Neural progenitor cell (in vitro differentiated cells): ENCODE results near the gene ESRRA. TPM values are rescaled to one million over a fixed set of nuclear protein-coding genes. Genes with fewer than 3 reads are reported as not detected.
A peak's percentile ranks its signal among the peaks of the same experiment; 100 is the strongest.
"Not testable (repeated sequence)": the region's sequence is repeated elsewhere in the genome, so short reads cannot be mapped to it uniquely, and the experiment has no call there.

Source experiments
- DNase-seq: peaks from one replicate; pipeline ENCODE4 v3.0.0-alpha.2; 2016; ENCODE audit warnings: low spot score
- H2AFZ ChIP-seq: fragments of 200-600 bp; sonication (generic); replicated peaks from 2 replicates; pipeline ENCODE4 v1.6.1; 2016; ENCODE audit warnings: antibody characterized with exemption
- H3F3A ChIP-seq: fragments of 200-600 bp; sonication (generic); 2 replicates; pipeline ENCODE4 v1.6.1; 2016; ENCODE audit warnings: antibody characterized with exemption, low read depth
- H3K27ac ChIP-seq: fragments of 200-600 bp; sonication (generic); 2 replicates; pipeline ENCODE4 v1.5.1; 2016; ENCODE audit warnings: mild to moderate bottlenecking
- H3K27me3 ChIP-seq: fragments of 200-600 bp; sonication (generic); 2 replicates; pipeline ENCODE4 v1.6.1; 2016; ENCODE audit warnings: mild to moderate bottlenecking, moderate library complexity
- H3K36me3 ChIP-seq: fragments of 200-600 bp; sonication (generic); 2 replicates; pipeline ENCODE4 v1.5.1; 2016
- H3K4me1 ChIP-seq: fragments of 200-600 bp; sonication (generic); 2 replicates; pipeline ENCODE4 v1.6.1; 2016; ENCODE audit warnings: mixed run types
- H3K4me2 ChIP-seq: fragments of 200-600 bp; sonication (generic); 2 replicates; pipeline ENCODE4 v1.6.1; 2016
- H3K4me3 ChIP-seq: fragments of 200-600 bp; sonication (generic); 2 replicates; pipeline ENCODE4 v1.5.1; 2016
- H3K79me2 ChIP-seq: fragments of 200-600 bp; sonication (generic); 2 replicates; pipeline ENCODE4 v1.6.1; 2016; ENCODE audit warnings: low read depth
- H3K9ac ChIP-seq: fragments of 200-600 bp; sonication (generic); 2 replicates; pipeline ENCODE4 v1.6.1; 2016
- H3K9me3 ChIP-seq: fragments of 200-600 bp; sonication (generic); 2 replicates; pipeline ENCODE4 v1.5.1; 2016; ENCODE audit warnings: low read depth
- H4K20me1 ChIP-seq: fragments of 200-600 bp; sonication (generic); 2 replicates; pipeline ENCODE4 v1.6.1; 2016; ENCODE audit warnings: low read depth
- H3K27ac Mint-ChIP-seq: 3 replicates; pipeline ENCODE4 v1.8.0; 2021; ENCODE audit warnings: mixed read lengths
- H3K27me3 Mint-ChIP-seq: 2 replicates; pipeline ENCODE4 v1.8.0; 2022; ENCODE audit warnings: low read depth, mild to moderate bottlenecking, inconsistent platforms, moderate library complexity, mixed read lengths; ENCODE audit not compliant: insufficient read depth
- H3K36me3 Mint-ChIP-seq: 3 replicates; pipeline ENCODE4 v1.8.0; 2021; ENCODE audit warnings: mixed read lengths
- H3K4me1 Mint-ChIP-seq: 3 replicates; pipeline ENCODE4 v1.8.0; 2021; ENCODE audit warnings: mixed read lengths
- H3K4me3 Mint-ChIP-seq: 3 replicates; pipeline ENCODE4 v1.8.0; 2021; ENCODE audit warnings: mild to moderate bottlenecking, moderate library complexity, mixed read lengths
- H3K9me3 Mint-ChIP-seq: 3 replicates; pipeline ENCODE4 v1.8.0; 2020; ENCODE audit warnings: mixed read lengths
- CTCF ChIP-seq: fragments of 200-600 bp; sonication (generic); IDR thresholded peaks from 2 replicates; pipeline ENCODE4 v1.5.1; 2017; ENCODE audit warnings: antibody characterized with exemption, mild to moderate bottlenecking
- EZH2 ChIP-seq: fragments of 200-600 bp; sonication (generic); IDR thresholded peaks from 2 replicates; pipeline ENCODE4 v1.6.1; 2017; ENCODE audit warnings: antibody characterized with exemption, mild to moderate bottlenecking, moderate library complexity
- EZH2phosphoT487 ChIP-seq: fragments of 200-600 bp; sonication (generic); IDR thresholded peaks from 2 replicates; pipeline ENCODE4 v1.6.1; 2017; ENCODE audit warnings: antibody characterized with exemption
- total RNA-seq: library from RNA; depleted of rRNA; stranded (reverse); fragments of >200 nt; gene quantifications from 2 replicates; pipeline ENCODE4 v1.2.3, GENCODE V29; 2015; ENCODE audit warnings: low replicate concordance

Gene ESRRA
- total RNA-seq, 1 donor from 2014 or later: 5.5 TPM

- H3K4me3 Mint-ChIP-seq: peak overlapping the region; percentile 95
- Histone ChIP-seq H2AFZ (peak overlapping the region; percentile 55), H3K36me3 (no peaks in the 10 kb centered on the region), H3K9ac (peak overlapping the region; percentile 44), H3K79me2 (peaks cover 18% of the 10 kb centered on the region), H3K27me3 (peaks cover 28% of the 10 kb centered on the region), H3K4me1 (peaks cover 10% of the 10 kb centered on the region), H3K9me3 (no peaks in the 10 kb centered on the region), H3K4me3 (peak overlapping the region; percentile 87), H3K27ac (no peak overlapping the region), H3K4me2 (peak overlapping the region; percentile 95), H4K20me1 (peaks cover 18% of the 10 kb centered on the region), H3F3A (peaks cover 14% of the 10 kb centered on the region)
- H3K27ac Mint-ChIP-seq: peak overlapping the region; percentile 12
- H3K4me1 Mint-ChIP-seq: peaks cover 19% of the 10 kb centered on the region
- DNase-seq: no peak
- H3K9me3 Mint-ChIP-seq: no peaks in the 10 kb centered on the region
- no peak for TF ChIP-seq EZH2phosphoT487
- no peak for TF ChIP-seq EZH2
- no peak for TF ChIP-seq CTCF
- H3K27me3 Mint-ChIP-seq: peaks cover 18% of the 10 kb centered on the region
- no peaks in the 10 kb centered on the region for H3K36me3 Mint-ChIP-seq
Observed at GRCh38 chr11:64306563-64306875, 1.2 kb downstream of the ESRRA start.

GRCh38 chr11:64306876-64307622, 1.7 kb downstream of the ESRRA start:
- peak; percentile 46 for DNase-seq
- no peak overlapping the region for H3K27ac ChIP-seq
- H4K20me1 ChIP-seq: peaks cover 18% of the 10 kb centered on the region
- H3F3A ChIP-seq: peaks cover 14% of the 10 kb centered on the region
- peaks cover 22% of the 10 kb centered on the region for H3K27me3 ChIP-seq
- TF ChIP-seq CTCF: no peak
- TF ChIP-seq EZH2phosphoT487: no peak
- no peak for TF ChIP-seq EZH2
- no peaks in the 10 kb centered on the region for H3K9me3 ChIP-seq
- peaks cover 10% of the 10 kb centered on the region for H3K4me1 ChIP-seq
- peak overlapping the region; percentile 44 for H3K9ac ChIP-seq
- H3K27ac Mint-ChIP-seq: no peak overlapping the region
- no peaks in the 10 kb centered on the region for H3K9me3 Mint-ChIP-seq
- peak overlapping the region; percentile 95 for H3K4me3 Mint-ChIP-seq
- peak overlapping the region; percentile 87 for H3K4me3 ChIP-seq
- no peak overlapping the region for H2AFZ ChIP-seq
- peaks cover 13% of the 10 kb centered on the region for H3K27me3 Mint-ChIP-seq
- H3K36me3 ChIP-seq: no peaks in the 10 kb centered on the region
- H3K4me1 Mint-ChIP-seq: peaks cover 16% of the 10 kb centered on the region
- no peaks in the 10 kb centered on the region for H3K36me3 Mint-ChIP-seq
- H3K4me2 ChIP-seq: peak overlapping the region; percentile 95
- H3K79me2 ChIP-seq: peaks cover 18% of the 10 kb centered on the region

GRCh38 chr11:64307795-64308194, 2.5 kb downstream of the ESRRA start:
- Histone ChIP-seq H3F3A (peaks cover 14% of the 10 kb centered on the region), H3K27me3 (peaks cover 15% of the 10 kb centered on the region), H3K79me2 (peaks cover 18% of the 10 kb centered on the region), H4K20me1 (peaks cover 18% of the 10 kb centered on the region)
- H3K36me3 Mint-ChIP-seq, H3K9me3 Mint-ChIP-seq, H3K4me3 ChIP-seq, H3K27ac ChIP-seq, H3K9ac ChIP-seq, H3K36me3 ChIP-seq, H3K9me3 ChIP-seq, H3K4me2 ChIP-seq, H2AFZ ChIP-seq, DNase-seq, H3K4me1 ChIP-seq: not testable (repeated sequence)
- Mint-ChIP-seq H3K4me1 (peaks cover 16% of the 10 kb centered on the region), H3K4me3 (peak overlapping the region; percentile 71), H3K27ac (peak overlapping the region; percentile 25), H3K27me3 (peaks cover 12% of the 10 kb centered on the region)

- Histone ChIP-seq H3K4me2 (no peak overlapping the region), H3K79me2 (peaks cover 14% of the 10 kb centered on the region), H3K9ac (peak overlapping the region; percentile 8), H3K27ac (no peak overlapping the region), H3K4me3 (no peak overlapping the region), H3K4me1 (peaks cover 7% of the 10 kb centered on the region), H4K20me1 (peaks cover 12% of the 10 kb centered on the region), H3K27me3 (no peaks in the 10 kb centered on the region), H3F3A (peaks cover 27% of the 10 kb centered on the region), H3K36me3 (no peaks in the 10 kb centered on the region), H2AFZ (no peak overlapping the region), H3K9me3 (no peaks in the 10 kb centered on the region)
- Mint-ChIP-seq H3K9me3 (no peaks in the 10 kb centered on the region), H3K27ac (peak overlapping the region; percentile 44), H3K4me1 (peaks cover 11% of the 10 kb centered on the region), H3K27me3 (peaks cover 3% of the 10 kb centered on the region), H3K4me3 (peak overlapping the region; percentile 51), H3K36me3 (peaks cover 2% of the 10 kb centered on the region)
- no peak for TF ChIP-seq EZH2
- no peak for TF ChIP-seq CTCF
- TF ChIP-seq EZH2phosphoT487: no peak
- no peak for DNase-seq
Observed at GRCh38 chr11:64312947-64313346, 7.6 kb downstream of the ESRRA start.
